GM18502 (cell line): ENCODE results near the gene MIB2.
A peak's percentile ranks its signal among the peaks of the same experiment; 100 is the strongest.
"Not testable (repeated sequence)": the region's sequence is repeated elsewhere in the genome, so short reads cannot be mapped to it uniquely, and the experiment has no call there.

Source experiments
- ATAC-seq: cut with Tn5 transposase; IDR thresholded peaks from one replicate; pipeline ENCODE4 v1.9.1; 2021; ENCODE audit warnings: mild to moderate bottlenecking; ENCODE audit not compliant: unreplicated experiment, poor library complexity

Gene MIB2

GRCh38 chr1:1674806-1675205 is 59.5 kb downstream of the MIB2 start:
- not testable (repeated sequence) for ATAC-seq

GRCh38 chr1:1675218-1675617 is 59.9 kb downstream of the MIB2 start:
- not testable (repeated sequence) for ATAC-seq

- not testable (repeated sequence) for ATAC-seq
These were observed 60.8 kb downstream of the MIB2 start for GRCh38 chr1:1676087-1676486.

- ATAC-seq, result peak; percentile 66
These were observed 62.6 kb downstream of the MIB2 start for GRCh38 chr1:1677718-1678580.

- ATAC-seq, result no peak
These were observed 63.5 kb downstream of the MIB2 start for GRCh38 chr1:1678581-1679380.
